ENCODE results near the gene ARAP3.
A peak's percentile ranks its signal among the peaks of the same experiment; 100 is the strongest.

ARAP3 gene

DNA sequence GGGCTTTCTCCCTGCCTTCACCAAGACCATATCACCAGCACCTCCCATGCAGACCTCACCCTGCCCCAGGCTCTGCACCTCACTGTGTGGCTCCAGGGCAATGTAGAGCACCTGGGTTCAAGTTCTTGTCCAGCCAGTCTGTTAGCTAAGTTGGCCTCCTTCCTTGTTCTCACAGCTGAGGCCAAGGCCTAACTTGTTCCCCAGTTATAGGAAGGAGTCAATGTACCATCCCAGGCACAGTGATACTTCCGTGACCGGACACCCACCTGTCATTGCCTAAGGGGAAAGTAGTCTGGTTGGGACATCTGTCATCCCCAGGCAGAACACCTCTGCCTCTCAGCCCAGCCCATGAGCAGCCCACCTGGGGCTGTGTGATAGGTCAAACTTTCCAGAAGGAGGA lies 14.4 kb upstream of the ARAP3 start:
- DNase-seq: no peak

DNA sequence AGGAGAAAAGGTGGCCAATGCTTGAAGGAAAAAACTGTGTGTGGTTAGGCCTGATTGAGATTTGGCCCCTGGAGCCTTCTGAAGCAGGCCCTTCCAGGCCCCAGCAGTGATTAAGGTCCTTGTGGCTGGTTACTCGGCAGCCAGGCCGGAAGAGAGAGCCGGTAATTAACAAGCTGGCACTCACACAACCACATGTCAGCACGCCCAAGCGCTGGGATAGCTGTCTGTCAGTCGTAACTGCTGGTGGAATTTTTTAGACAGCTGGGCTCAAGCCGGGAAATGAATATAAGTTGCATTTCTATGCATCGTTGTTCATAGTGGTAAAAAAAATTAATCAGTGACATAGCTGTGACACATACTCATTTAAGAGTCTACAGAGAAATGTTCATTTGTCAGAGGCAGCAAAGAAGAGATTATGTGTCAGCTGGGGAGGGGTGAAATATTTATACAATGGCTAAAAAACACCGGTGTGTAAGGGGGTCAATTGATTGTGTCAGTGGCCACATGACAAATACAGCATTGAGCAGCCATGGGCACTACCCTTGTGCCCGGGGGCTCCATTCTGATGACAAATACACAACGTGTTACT lies 13.7 kb upstream of the ARAP3 start:
- DNase-seq: peak; percentile 43

DNA sequence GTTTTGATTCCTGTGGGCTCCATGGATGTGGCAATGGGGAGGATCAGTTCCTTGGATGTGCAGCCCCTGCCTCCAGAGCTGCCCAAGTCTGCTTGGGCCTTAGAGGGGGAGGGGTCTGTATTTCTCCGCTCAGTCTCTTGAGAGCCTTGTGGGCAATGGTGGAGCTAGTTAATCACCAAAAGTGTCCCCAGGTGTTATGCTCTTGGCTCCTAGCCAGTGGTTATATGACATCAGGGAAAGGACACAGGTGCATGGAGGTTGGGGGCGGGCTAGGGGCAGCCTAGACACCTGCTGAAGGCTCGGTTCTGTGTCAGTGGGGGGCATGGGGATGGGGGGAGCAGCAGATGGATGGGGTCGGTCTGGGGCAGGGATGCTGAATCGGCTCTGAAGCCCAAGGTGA lies 12.4 kb upstream of the ARAP3 start:
- DNase-seq: no peak

DNA sequence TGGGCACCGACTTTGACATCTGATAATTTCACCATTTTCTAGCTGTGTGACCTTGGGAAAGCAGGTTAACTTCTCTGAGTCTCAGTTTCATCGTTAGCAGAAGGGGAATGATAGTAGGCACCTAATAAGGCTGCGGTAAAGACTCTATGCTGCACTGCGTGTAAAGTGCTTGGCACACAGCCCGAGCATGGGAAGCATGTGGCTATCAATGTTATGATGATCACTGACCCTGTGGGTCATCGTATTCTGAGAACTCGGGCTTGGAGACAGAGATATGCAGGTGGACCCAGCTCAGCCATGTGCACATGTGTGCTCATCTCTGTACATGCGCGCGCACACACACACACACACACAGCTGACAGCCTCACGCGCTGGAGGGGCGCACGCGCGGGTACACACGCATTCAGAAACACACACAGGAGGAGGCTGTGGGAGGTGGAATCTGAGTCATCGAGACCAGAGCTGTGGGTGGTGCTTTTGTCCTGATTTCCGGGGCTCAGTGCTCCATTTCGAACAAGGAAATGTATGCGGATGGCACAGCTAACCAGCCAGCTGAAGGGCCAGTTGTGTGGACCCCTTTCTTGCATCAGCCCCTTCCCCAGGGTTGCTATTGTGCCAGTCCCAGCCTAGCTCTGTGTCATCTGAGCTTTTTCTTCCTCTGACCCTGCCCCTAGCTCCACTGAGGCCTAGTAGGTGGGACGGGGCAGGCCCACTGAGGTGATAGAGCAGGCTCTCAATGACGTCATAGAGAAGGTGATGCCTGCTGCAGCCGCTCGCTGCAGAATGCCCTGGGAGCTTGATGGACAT lies 11.1 kb upstream of the ARAP3 start:
- no peak for DNase-seq

DNA sequence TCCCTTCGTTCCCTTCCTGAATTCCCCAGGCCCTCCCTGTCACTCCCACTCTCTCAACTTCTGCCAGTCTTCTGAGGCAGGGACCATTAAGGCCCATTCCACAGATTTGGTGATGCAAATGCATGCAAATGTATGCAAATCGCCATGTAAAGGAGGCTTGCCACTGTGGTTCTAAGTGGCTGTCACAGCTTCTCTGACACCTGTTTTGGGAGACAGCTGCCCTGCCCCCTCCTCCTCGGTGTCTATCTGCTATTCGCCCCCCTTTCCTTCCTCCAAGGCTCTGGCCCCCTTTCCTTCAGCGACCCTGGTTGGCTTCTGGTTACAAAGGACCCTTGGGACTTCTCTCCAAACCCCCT lies 10.5 kb upstream of the ARAP3 start:
- no peak for DNase-seq

DNA sequence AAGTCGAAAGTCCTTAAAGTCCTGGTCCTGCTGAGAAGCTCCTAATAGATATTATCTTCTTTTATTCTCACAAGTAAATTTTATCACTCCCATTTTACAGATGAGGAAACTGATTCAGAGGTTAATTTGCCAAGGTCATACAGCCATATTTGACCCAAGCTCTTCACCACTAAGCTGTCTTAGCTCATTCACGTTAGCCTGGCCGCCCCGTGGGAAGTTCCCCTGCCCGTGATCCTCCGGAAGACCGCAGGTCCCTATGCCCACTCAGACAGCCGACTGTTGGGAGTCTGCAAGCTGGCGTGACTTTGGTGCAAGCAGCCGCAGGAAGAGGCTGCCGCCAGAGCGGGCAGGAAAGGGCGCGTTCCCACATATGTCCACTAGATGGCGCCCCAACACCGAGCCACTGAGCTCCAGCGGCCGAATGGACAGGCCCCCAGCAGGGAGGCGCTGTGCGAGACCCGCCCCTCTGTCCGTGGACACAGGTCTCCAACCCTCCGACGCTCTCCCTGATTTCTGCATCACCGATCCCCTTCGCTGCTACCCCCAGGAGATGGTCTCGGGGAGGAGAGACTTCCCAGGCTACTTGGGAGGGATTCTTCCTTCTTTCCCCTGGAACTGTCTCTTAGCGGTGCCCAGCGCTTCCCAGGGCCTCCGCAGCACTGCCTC lies 10.0 kb upstream of the ARAP3 start:
- DNase-seq: peak; percentile 82

DNA sequence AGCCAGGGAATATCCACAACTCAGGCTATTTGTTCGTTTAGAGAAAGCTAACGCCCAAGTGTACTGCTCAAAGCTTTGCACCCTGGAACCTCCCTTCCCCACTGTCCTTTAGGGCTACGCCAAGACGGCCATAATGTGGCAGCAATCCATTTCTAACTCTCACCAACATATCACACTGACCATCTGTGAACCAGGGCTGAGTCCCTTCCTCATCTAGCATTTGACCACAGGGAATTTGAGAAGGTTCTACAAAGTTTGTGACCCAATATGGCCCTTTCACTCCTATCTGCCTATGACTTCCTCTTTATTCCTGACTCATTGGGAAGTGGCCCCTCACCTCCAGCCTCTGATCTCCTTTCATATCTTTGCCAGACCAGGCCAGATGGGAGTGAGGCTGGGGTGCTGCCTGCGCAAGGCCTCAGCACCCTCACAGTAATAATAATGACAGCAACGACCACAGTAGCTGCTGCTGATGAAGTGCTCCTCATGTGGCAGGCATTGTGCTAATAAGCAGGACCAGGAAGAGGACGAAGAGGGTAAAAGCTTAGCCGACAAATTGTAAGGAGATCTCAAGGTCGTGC lies 9.3 kb upstream of the ARAP3 start:
- DNase-seq: no peak

DNA sequence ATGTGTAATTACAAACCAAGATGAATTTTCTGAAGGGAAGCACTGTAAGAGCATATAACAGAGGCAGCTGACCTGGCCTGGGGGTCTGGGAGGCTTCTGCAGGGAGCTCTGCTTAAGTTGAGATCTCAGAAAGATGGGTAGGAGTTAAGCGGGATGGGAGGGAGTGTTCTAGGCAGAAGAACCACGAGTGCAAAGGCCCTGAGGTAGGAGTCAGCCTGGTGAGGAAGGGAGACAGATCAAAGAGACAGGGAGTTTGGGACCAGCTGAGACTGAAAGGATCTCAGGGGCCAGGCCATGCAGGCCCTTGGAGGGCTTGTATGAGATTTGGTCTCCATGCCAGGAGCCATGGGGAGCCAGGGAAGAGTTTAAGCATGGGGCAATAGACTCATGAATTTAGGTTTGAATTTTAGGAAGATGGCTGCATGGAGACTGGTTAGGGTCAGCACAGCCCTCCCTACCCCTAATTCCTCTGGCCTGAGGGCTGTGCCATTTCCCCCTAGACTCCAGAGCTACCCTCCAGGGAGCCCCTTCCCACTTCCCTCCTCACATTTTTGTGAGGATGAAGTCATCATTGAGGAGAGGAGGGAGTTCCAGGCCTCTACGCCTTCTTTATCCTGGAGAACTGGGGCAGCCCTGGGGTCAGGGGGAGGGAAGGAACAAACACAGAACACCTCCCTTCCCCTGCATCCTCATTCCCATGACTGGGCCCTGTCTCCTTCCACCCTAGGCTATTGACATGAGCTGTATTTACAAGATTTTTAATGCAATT lies 4.8 kb upstream of the ARAP3 start:
- DNase-seq: no peak

DNA sequence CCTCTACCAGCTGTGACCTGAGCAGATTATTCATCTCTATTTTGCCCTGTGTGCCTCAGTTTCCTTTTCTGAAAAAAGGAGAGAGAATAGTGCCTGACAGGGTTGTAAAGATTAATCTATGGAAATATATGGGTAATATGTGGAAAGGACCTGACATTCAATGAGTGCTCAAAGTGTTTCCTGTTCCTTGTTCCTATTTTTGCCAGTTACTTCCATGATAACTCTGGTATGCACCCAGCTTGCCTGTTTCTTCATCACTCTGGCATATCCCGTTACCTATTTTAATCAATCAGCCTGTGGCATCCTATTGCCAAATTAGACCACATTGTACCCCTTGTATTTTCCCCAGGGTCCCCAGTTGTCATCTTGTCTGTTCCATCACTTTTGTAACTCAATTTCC lies 3.6 kb upstream of the ARAP3 start:
- DNase-seq: no peak

DNA sequence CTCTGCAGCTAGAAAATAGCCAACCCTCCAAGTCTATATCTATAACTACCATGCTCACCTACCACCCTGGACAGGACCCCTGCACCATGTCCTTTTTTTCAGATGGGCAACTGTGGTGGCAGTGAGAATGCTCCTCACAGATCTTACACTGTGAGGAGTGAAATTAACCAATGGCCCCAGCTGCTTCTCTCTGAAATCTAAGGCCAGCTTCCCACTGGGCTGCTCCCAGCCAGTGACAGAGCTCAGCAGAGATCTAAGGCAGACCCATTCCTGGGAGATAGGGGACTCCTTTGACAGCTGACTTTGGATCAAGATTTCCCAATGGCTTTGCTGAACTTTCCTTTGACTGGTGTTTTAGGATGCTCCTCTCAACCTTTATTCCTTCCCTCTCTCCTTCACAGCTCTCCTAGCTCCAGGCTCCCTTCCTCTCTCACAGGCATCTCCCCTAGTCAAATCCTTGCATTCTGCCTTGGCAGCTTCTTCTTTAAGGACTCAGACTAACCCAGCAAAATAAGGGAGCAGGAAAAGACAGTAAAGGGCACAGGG lies 1.6 kb upstream of the ARAP3 start:
- no peak for DNase-seq

DNA sequence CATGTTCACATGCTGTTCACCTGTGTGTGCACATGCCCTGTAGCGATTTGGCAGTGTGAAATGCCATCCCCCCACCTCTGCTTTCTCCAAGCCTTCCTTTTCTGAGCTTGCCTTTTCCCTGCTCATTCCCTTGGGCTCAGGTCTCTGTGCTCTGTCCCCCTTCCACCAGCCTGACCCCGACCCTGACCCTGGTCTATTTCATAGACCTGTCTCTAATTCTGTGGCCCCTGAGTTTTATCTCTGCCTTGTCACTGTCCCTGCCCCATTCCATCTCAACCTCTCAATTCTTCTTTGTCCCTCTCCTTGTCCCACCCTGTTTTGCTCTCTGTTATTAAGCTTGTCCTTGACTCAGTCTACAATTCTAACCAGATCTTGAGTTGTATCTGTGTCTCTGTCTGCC lies 735 bp downstream of the ARAP3 start:
- DNase-seq: no peak

DNA sequence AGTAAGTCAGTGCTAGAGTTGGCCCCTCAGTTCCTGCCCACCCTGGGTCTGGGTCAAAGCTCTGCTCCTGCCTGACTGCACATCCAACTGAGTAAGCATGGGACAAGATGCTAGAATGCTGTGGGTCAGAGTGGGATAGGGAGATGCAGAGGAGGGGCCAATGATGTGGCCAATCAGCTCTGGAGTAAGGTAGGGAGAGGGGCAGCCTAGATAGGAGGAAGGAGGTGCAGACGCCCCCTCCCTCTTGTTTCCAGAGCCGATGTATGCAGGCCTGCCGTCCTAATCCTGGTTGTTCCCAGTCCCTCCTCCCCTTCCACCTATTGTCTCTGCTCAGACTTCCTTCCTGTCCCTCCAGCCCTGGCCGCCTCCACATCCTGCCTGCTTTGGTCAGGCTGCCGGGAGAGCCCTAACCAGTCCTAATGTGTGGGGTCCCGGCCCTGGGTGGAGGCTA lies 1.3 kb downstream of the ARAP3 start:
- DNase-seq: peak; percentile 66

DNA sequence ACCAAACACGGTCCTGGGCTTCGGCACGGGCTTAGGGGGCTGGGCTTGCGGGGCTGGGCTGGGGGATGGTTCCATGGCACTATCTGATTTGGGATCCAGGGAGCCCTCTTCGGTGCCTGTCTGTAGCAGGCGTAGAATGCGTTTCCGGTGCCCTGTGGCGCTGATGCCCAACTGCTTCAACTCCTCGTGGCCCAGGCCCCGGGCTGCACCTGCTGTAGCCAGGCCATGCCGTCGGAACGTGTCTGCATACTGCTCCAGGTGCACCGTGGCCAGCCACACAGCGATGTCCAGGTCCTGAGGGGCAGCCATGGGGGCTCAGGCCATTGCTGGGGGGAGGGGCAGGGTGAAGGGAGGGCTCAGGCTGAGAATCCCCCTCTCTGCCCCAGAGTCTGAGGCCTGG lies 1.9 kb downstream of the ARAP3 start:
- DNase-seq: no peak

DNA sequence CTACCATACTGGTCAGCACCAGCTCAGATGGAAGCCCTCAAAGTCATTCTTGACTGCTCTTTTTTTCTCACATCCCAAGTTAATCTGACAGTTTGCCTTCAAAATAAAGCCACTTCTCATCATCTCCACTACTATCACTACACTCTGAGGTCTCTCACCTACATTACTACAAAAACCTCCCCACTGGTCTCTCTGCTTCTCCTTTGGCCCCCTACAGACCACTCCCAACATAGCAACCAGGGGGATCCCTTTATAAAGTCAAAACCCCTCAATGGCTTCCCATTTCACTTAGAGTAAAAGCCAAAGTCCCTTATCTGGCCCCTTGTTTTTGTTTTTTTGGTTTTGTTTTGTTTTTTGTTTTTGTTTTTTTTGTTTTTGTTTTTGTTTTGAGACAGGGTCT lies 4.6 kb downstream of the ARAP3 start:
- peak; percentile 47 for DNase-seq

DNA sequence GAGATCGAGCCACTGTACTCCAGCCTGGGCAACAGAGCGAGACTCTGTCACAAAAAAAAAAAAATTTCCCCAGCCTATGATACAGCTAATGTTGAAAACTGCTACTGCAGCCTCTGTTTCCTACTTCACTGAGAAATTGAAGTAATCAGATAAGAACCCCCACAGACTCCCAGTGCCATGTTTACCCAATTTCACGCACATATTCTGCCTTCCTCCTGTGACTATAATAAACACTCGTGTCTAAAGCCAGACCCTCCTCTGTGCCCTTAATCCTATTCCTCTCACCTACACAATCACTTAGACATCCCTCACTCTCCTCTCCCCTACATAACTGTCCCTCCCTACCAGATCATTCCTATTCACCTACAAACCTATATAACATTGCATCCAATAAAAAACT lies 6.4 kb downstream of the ARAP3 start:
- no peak for DNase-seq

DNA sequence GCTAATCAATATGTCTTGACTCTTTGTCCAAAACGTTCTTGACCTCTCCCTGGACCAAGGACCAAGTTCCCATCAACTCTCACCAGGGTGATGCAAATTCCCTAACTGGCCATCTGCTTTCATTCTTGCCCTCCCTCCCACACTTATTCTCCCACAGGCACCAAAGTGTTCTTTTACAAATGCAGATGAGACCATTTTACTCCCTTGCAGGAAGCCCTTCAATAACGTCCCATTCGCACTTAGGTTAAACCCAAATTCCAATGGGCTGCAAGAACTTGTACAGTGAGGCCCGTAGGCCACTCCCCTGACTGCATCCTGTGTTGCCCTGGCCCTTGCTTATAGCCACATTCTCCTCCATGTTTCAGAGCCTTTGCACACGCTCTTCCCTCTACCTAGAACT lies 7.3 kb downstream of the ARAP3 start:
- DNase-seq: no peak

DNA sequence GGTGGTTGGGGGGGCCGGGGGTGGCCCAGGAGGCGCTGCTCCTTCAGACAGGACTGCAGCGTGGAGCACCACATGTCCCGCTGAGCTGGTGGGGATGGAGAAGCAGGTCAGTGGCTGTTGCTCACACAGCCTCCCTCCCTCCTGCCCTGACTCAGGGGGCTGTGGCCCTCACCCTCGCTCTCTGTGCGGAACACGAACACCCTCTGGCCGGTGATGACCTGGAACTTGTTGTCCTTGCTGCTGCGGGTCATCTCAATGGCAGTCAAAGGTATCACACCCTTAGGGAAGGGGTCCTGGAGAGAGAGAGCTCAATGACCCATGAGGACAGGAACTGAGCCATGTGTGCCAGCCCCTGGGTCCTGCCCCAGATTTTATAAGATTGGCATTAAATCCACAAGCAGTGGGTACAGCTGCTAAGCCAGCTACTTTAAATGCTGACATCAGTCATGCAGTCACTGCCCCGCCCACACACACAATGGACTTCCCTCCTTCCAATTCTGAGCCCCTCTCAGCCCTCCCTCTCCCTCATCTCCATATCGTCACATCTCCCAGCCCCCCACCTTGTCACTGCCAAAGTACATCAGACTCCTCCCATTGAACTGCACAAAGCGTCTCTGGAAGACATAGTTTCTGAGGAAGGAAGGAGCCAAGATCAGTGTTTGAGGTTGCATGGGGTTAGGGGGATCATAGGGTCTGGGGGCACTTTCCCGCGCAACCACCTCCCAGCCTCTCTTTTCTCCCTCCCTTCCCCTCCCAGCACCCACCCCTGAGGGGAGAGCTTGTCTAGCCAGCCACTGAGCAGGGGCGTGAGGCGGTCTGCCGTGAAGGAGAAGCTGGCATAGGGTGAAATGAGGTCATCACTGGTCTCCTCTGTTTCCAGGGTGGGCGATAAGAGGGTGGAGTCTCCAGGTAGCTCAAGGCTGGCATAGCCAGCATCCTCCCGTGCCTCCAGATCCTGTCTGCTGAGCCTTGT lies 8.9 kb downstream of the ARAP3 start:
- peak; percentile 12 for DNase-seq

DNA sequence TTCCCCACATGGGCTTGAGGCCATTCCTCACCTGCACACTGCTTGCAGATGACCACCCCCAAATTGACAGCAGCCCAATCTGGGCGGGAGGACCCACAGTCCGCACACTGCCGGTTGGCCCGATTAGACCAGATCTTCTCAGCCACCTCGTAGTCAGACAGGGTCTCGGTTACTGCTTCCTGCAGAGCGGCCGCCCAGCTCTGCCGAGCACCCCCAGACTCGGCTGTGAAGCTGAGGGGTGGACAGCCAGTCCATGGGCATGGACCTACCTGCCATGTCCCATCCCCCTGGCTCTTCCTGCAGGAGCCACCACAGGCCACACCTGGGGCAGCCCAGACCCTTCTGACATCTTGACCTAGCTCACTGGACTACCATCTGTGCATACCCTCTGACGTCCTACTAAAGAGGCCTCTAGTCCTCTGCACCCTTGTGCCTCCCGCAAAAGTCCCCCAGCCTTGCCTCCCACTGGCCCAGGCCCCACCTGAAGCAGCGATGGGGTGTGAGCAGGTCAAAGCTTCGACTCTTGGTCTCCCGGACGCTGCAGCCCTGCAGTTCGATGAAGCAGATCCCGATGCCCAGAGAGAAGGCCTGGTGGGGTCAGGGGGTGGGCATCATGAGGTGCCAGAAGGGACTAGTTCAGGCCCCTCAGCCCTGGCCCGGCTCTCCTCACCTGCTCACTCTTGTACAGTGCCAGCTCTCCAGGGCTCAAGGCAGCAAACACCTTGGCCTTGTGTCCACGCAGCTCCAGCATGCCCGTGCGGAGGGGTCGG lies 9.8 kb downstream of the ARAP3 start:
- DNase-seq: no peak

DNA sequence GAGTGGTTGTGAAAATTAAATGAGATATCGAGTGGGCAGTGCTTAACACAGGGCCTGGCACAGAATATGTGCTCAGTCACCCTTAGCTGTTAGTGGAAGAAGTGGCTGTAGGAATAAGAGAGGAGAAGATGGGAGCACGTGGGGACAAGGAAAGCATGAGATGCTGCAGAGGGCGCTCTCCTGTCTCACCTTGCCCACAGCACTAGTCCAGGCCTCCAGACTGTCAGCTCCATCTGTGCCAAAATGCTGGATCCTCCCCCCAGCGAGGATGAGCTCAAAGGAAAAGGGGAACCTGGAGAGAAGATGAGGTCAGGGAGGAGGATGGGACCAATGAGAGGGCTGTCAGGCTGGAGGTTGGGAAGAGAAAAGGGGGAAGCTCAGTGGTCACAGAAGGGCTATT lies 12.5 kb downstream of the ARAP3 start:
- DNase-seq: no peak

DNA sequence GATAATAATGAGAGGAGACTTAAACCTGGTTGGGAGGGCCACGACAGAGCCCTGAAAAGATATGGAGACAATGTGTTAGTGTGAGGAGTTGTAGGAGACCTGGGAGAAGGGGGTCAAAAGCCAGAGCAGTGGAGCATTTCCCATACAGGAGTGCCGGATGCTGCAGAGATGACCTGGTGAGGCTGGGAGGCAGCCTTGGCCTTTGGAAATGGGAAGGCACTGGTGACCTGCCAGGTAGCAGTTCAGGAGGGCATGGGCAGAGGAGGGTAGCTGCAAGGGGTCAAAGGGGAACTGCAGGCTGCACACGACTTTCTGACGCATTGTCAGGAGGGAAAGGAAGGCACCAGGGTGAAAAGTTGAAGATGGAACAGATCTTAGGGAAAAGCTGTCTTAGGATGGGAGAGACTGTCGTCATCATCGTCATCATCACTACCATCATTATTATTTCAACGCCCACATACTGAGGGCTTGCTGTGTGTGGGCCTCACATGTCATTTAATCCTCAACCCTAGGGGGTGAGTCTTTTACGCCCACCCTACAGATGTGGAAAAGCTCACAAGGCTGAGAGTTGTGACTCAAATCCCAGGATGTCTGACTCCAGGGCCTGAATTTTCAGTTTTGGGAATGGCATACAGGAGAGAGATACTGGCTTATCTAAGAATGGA lies 13.3 kb downstream of the ARAP3 start:
- DNase-seq: no peak

Data from NCI-H82 (cell line).